AG10803 (cell line): ENCODE data around the gene AMOTL1.

Experiments used
- DNase-seq: peaks from one replicate; pipeline ENCODE4 v3.0.0; 2010; ENCODE audit warnings: low read depth
- H3K4me3 ChIP-seq: 2 replicates; pipeline ENCODE4 v1.5.1; 2011; ENCODE audit warnings: mild to moderate bottlenecking, low read length, control low read depth
- CTCF ChIP-seq: conservative IDR thresholded peaks from 2 replicates; pipeline ENCODE4 v1.5.1; 2011; ENCODE audit warnings: mild to moderate bottlenecking, low read length, control low read depth, inconsistent platforms

The AMOTL1 gene

GRCh38 chr11:94877443-94878200 lies 109.5 kb downstream of the AMOTL1 start:
- DNase-seq, result no peak
- TF ChIP-seq CTCF, result no peak
- H3K4me3 ChIP-seq, result no peak overlapping the region

- DNase-seq, result no peak
- no peak for TF ChIP-seq CTCF
- no peak overlapping the region for H3K4me3 ChIP-seq
These were observed 110.8 kb downstream of the AMOTL1 start for GRCh38 chr11:94879006-94879405.

GRCh38 chr11:94880216-94880615 lies 112.1 kb downstream of the AMOTL1 start:
- H3K4me3 ChIP-seq, result no peak overlapping the region
- no peak for DNase-seq
- no peak for TF ChIP-seq CTCF

- no peak for TF ChIP-seq CTCF
- no peak for DNase-seq
These were observed 114.8 kb downstream of the AMOTL1 start for GRCh38 chr11:94882931-94883330.

GRCh38 chr11:94883878-94884277 lies 115.7 kb downstream of the AMOTL1 start:
- no peak overlapping the region for H3K4me3 ChIP-seq
- DNase-seq, result no peak
- TF ChIP-seq CTCF, result no peak

More at GRCh38 chr11:94882931-94883330, 114.8 kb downstream of the AMOTL1 start:
- no peak overlapping the region for H3K4me3 ChIP-seq

GRCh38 chr11:94884376-94884775 lies 116.2 kb downstream of the AMOTL1 start:
- no peak for TF ChIP-seq CTCF
- DNase-seq, result no peak
- H3K4me3 ChIP-seq, result no peak overlapping the region

- H3K4me3 ChIP-seq, result no peak overlapping the region
- peak; percentile 50 for DNase-seq
- TF ChIP-seq CTCF, result no peak
These were observed 117.0 kb downstream of the AMOTL1 start for GRCh38 chr11:94885133-94885532.
